Hepatocyte (in vitro differentiated cells): ENCODE data around the gene GNL2.

Experiments used
- EZH2 ChIP-seq: fragments of 200-600 bp; sonication (generic); IDR thresholded peaks from 2 replicates; pipeline ENCODE4 v1.6.1; 2016; ENCODE audit warnings: antibody characterized with exemption, mild to moderate bottlenecking, borderline replicate concordance
- TF ChIP-seq, protein P1 (sequence below): fragments of 200-600 bp; sonication (generic); IDR thresholded peaks from 2 replicates; pipeline ENCODE4 v1.5.1; 2016; ENCODE audit warnings: antibody characterized with exemption, mild to moderate bottlenecking; ENCODE audit not compliant: poor library complexity

DNA sequence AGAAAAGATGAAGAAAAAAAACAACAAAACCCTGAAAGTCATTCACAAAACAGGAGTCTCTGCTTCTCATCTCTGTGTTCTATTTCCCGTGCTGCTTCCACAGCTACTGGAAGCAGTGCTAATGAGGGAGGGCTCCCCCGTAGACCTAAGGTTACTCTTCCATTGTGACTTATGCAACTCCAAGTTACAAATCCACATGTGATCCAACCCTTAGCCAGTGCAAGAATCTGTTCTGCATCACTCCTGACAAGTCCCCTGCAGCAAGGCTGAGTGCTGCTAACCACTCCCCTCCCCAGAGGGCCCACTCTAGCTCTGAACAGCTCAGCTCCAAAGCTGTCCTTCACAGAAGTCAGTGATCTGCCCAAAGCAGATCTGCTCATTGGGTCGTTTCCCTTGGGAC, 28.7 kb downstream of the GNL2 start:
- TF ChIP-seq, protein P1, sequence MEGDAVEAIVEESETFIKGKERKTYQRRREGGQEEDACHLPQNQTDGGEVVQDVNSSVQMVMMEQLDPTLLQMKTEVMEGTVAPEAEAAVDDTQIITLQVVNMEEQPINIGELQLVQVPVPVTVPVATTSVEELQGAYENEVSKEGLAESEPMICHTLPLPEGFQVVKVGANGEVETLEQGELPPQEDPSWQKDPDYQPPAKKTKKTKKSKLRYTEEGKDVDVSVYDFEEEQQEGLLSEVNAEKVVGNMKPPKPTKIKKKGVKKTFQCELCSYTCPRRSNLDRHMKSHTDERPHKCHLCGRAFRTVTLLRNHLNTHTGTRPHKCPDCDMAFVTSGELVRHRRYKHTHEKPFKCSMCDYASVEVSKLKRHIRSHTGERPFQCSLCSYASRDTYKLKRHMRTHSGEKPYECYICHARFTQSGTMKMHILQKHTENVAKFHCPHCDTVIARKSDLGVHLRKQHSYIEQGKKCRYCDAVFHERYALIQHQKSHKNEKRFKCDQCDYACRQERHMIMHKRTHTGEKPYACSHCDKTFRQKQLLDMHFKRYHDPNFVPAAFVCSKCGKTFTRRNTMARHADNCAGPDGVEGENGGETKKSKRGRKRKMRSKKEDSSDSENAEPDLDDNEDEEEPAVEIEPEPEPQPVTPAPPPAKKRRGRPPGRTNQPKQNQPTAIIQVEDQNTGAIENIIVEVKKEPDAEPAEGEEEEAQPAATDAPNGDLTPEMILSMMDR: no peak
- TF ChIP-seq EZH2: no peak
